Activated B cell treated with CpG ODN at 0.5 μM for 24 hours (primary cell): ENCODE results near the gene STX12. TPM values are rescaled to one million over a fixed set of nuclear protein-coding genes. Genes with fewer than 3 reads are reported as not detected.

Experiments
- ATAC-seq: fragments of 200-7000 bp; cut with Tn5 transposase; one replicate; pipeline ENCODE4 v1.10.0; 2021; ENCODE audit warnings: low read depth, mild to moderate bottlenecking, moderate library complexity
- CTCF ChIA-PET: fragments of 350-600 bp; sonication (Branson Sonifier 250); formaldehyde crosslinking; loops from one replicate; lab custom pipeline; 2021; ENCODE audit warnings: antibody characterized with exemption; lab: Charles Lee
- POLR2A ChIA-PET: fragments of 350-600 bp; sonication (Branson Sonifier 250); formaldehyde crosslinking; loops from one replicate; lab custom pipeline; 2021; ENCODE audit warnings: antibody characterized with exemption; lab: Charles Lee
- DNase-seq: peaks from one replicate; pipeline ENCODE4 v3.0.0; 2022
- H3K27ac Mint-ChIP-seq: one replicate; pipeline ENCODE4 v1.8.0; 2020; ENCODE audit warnings: mixed read lengths
- H3K27me3 Mint-ChIP-seq: one replicate; pipeline ENCODE4 v1.8.0; 2021; ENCODE audit warnings: mixed read lengths
- H3K36me3 Mint-ChIP-seq: one replicate; pipeline ENCODE4 v1.8.0; 2021; ENCODE audit warnings: low read depth, mixed read lengths
- H3K4me1 Mint-ChIP-seq: one replicate; pipeline ENCODE4 v1.8.0; 2021; ENCODE audit warnings: mixed read lengths
- H3K4me3 Mint-ChIP-seq: one replicate; pipeline ENCODE4 v1.8.0; 2020; ENCODE audit warnings: mild to moderate bottlenecking, mixed read lengths
- H3K9me3 Mint-ChIP-seq: one replicate; pipeline ENCODE4 v1.8.0; 2020; ENCODE audit warnings: mixed read lengths
- intact Hi-C: fragments of 100-400 bp; cut with micrococcal nuclease; formaldehyde crosslinking; loops from one replicate; pipeline ENCODE4 v1.15.1; 2024
- total RNA-seq: library from RNA; stranded (reverse); gene quantifications from 2 replicates; pipeline ENCODE4 v1.2.3, GENCODE V29; 2022
- TF ChIP-seq, protein P1 (sequence below): fragments of 200-600 bp; IDR thresholded peaks from one replicate; pipeline ENCODE4 v1.8.0; 2022; ENCODE audit warnings: antibody characterized with exemption, mild to moderate bottlenecking

Gene STX12
- total RNA-seq, 1 donor from 2014 or later, result 42.4 TPM

DNA sequence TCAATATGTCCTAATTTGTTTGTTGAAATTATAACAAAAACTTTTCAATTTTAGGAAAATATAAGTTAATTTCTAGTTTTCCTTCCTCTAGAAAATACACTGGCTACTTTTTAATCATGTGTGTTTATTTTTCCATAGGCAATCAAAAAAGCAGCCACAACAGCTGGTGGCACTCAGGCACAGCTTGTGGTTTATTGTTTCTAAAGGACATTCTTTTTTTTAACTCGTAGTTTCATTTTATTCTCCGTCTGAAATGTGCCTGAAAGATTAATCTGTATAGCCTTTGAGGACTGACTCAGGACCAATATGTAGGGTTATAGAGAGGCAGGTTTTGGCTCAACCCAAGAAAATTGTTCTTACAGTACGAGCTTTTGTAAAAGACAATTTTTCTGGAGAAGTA is 20.7 kb upstream of the STX12 start:
- peaks cover 2% of the 10 kb centered on the region for H3K4me1 Mint-ChIP-seq
- ATAC-seq (no peak), DNase-seq (no peak)
- no peak overlapping the region for H3K27ac Mint-ChIP-seq
- no peaks in the 10 kb centered on the region for H3K9me3 Mint-ChIP-seq
- intact Hi-C loops, result no loop called here
- peaks cover 73% of the 10 kb centered on the region for H3K36me3 Mint-ChIP-seq
- POLR2A ChIA-PET, result interaction anchor here (1.0 kb wide), 1 partner anchor 21 kb away, joined by 4 read pairs; the partner anchor contains the start of gene STX12
- no peaks in the 10 kb centered on the region for H3K27me3 Mint-ChIP-seq
- no peak overlapping the region for H3K4me3 Mint-ChIP-seq
- TF ChIP-seq, protein P1, sequence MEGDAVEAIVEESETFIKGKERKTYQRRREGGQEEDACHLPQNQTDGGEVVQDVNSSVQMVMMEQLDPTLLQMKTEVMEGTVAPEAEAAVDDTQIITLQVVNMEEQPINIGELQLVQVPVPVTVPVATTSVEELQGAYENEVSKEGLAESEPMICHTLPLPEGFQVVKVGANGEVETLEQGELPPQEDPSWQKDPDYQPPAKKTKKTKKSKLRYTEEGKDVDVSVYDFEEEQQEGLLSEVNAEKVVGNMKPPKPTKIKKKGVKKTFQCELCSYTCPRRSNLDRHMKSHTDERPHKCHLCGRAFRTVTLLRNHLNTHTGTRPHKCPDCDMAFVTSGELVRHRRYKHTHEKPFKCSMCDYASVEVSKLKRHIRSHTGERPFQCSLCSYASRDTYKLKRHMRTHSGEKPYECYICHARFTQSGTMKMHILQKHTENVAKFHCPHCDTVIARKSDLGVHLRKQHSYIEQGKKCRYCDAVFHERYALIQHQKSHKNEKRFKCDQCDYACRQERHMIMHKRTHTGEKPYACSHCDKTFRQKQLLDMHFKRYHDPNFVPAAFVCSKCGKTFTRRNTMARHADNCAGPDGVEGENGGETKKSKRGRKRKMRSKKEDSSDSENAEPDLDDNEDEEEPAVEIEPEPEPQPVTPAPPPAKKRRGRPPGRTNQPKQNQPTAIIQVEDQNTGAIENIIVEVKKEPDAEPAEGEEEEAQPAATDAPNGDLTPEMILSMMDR, result no peak
- CTCF ChIA-PET, result no interaction called here

DNA sequence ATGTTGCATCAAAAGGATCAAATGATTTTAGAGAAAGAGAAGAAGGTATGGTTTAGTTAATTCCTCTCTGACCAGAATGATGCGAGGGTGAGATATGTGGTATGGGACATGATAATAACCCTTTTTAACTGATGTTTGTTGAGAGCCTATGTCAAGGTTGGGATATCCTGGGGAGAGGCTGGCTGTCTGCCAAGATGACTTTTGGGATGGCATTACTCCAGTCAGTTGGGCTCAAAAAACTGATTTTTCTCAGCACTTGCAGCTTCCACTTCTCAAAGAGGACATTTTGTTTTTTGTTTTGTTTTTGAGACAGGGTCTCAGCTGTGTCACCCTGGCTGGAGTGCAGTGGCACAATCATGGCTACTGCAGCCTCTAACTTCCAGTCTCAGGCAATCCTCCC is 17.7 kb upstream of the STX12 start:
- no peak overlapping the region for H3K27ac Mint-ChIP-seq
- peaks cover 71% of the 10 kb centered on the region for H3K36me3 Mint-ChIP-seq
- intact Hi-C loops, result no loop called here
- CTCF ChIA-PET, result no interaction called here
- DNase-seq (no peak), ATAC-seq (no peak)
- no peaks in the 10 kb centered on the region for H3K9me3 Mint-ChIP-seq
- H3K27me3 Mint-ChIP-seq, result no peaks in the 10 kb centered on the region
- no peak overlapping the region for H3K4me3 Mint-ChIP-seq
- POLR2A ChIA-PET, result no interaction called here
- H3K4me1 Mint-ChIP-seq, result peaks cover 2% of the 10 kb centered on the region
- TF ChIP-seq, protein P1, result no peak

DNA sequence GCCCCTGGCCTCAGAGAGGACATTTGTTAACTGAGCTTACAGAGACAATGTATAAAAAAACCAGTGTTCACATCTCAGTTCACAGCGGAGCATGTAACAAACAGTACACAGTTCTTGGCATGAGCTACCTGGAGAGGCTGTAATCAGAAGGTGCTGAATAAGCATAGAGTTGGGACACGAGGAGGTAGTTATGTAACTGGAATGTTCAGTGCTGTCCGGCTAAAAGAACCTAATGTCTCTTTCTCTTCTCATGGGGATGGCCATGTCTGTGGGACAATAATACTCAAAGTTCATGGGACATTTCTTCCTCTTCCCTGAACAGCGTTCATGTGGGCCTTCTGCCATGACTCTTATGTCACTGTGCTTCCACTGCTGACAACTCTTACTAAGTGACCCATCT is 17.2 kb upstream of the STX12 start:
- H3K36me3 Mint-ChIP-seq, result peaks cover 69% of the 10 kb centered on the region
- intact Hi-C loops, result no loop called here

GRCh38 chr1:27759236-27759635 is 13.8 kb upstream of the STX12 start:
- intact Hi-C loops, result no loop called here
- no peak for DNase-seq
- CTCF ChIA-PET, result no interaction called here
- H3K36me3 Mint-ChIP-seq, result peaks cover 54% of the 10 kb centered on the region
- H3K4me3 Mint-ChIP-seq, result no peak overlapping the region
- no peaks in the 10 kb centered on the region for H3K27me3 Mint-ChIP-seq
- no peaks in the 10 kb centered on the region for H3K4me1 Mint-ChIP-seq
- no peak for ATAC-seq
- no peak overlapping the region for H3K27ac Mint-ChIP-seq
- no peaks in the 10 kb centered on the region for H3K9me3 Mint-ChIP-seq
- TF ChIP-seq, protein P1, result no peak
- POLR2A ChIA-PET, result interaction anchor here (0.6 to 1.2 kb wide), 2 partner anchors 13 to 17 kb away, joined by 3 read pairs; partner anchors contain the start of gene STX12

More for the DNA sequence above, 17.2 kb upstream of the STX12 start:
- CTCF ChIA-PET, result no interaction called here
- DNase-seq, result no peak
- Mint-ChIP-seq H3K27me3 (no peaks in the 10 kb centered on the region), H3K4me3 (no peak overlapping the region), H3K27ac (no peak overlapping the region), H3K4me1 (peaks cover 2% of the 10 kb centered on the region), H3K9me3 (no peaks in the 10 kb centered on the region)
- POLR2A ChIA-PET, result no interaction called here
- ATAC-seq, result no peak
- TF ChIP-seq, protein P1, result no peak

DNA sequence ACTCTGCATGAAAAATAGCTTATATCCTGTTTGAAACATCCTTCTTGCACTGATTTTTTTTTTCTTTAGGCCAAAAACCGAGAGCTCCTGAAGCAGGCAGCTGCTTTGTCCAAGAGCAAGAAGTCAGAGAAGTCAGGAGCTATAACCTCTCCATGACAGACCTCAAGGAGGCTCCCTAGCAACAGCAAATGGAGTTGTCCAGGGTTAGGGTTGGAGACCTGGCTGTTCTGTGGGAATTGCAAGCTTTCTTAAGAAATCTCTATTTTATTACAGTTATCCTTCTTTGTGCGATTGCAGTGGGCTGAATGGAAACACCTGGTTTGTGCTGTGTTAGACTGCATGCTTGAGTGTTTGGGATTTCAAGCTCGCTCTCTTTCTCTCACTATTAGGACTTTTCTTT is 12.6 kb upstream of the STX12 start:
- Mint-ChIP-seq H3K27me3 (no peaks in the 10 kb centered on the region), H3K9me3 (no peaks in the 10 kb centered on the region), H3K4me3 (no peak overlapping the region), H3K36me3 (peaks cover 42% of the 10 kb centered on the region), H3K27ac (no peak overlapping the region), H3K4me1 (no peaks in the 10 kb centered on the region)
- ChIA-PET CTCF (interaction anchor here (1.0 kb wide), 1 partner anchor 91 kb away, joined by 3 read pairs; no protein-coding TSS in a partner anchor), POLR2A (interaction anchor here (0.6 to 1.0 kb wide), 2 partner anchors 33 to 70 kb away, joined by 3 to 7 read pairs; partner anchors contain the start of gene PPP1R8)
- TF ChIP-seq, protein P1, result no peak
- ATAC-seq (no peak), DNase-seq (no peak)
- intact Hi-C loops, result no loop called here
